Stimulated activated effector memory CD8-positive, alpha-beta T cell treated with anti-CD3 and anti-CD28 coated beads, Interleukin-12 subunit alpha, Interleukin-12 subunit beta, amount 100 ng/mL, for 72 hours (primary cell): ENCODE results near the gene MED25.

ENCODE experiments used
- ATAC-seq: fragments of 150-1000 bp; cut with Tn5 transposase; 2 replicates; pipeline ENCODE4 v1.10.0; 2021
- DNase-seq, 2 donors: peaks; one replicate each; pipeline ENCODE4 v3.0.0; 2021 to 2022; ENCODE audit warnings: low spot score in 2 of 2
- H3K27ac Mint-ChIP-seq: one replicate; pipeline ENCODE4 v1.8.0; 2022; ENCODE audit warnings: mild to moderate bottlenecking, mixed read lengths
- H3K36me3 Mint-ChIP-seq: one replicate; pipeline ENCODE4 v1.8.0; 2022; ENCODE audit warnings: mild to moderate bottlenecking, mixed read lengths
- H3K4me1 Mint-ChIP-seq: one replicate; pipeline ENCODE4 v1.8.0; 2022; ENCODE audit warnings: mixed read lengths
- H3K4me3 Mint-ChIP-seq: one replicate; pipeline ENCODE4 v1.8.0; 2022; ENCODE audit warnings: mild to moderate bottlenecking, mixed read lengths
- H3K9me3 Mint-ChIP-seq: one replicate; pipeline ENCODE4 v1.8.0; 2022; ENCODE audit warnings: mixed read lengths

Gene MED25

GRCh38 chr19:49853852-49854377, 35.8 kb downstream of the MED25 start:
- DNase-seq, result no peak
- H3K4me3 Mint-ChIP-seq, result no peak overlapping the region
- H3K9me3 Mint-ChIP-seq, result peaks cover 3% of the 10 kb centered on the region
- peak overlapping the region; percentile 45 for H3K27ac Mint-ChIP-seq
- H3K4me1 Mint-ChIP-seq, result peaks cover 34% of the 10 kb centered on the region
- peaks cover 66% of the 10 kb centered on the region for H3K36me3 Mint-ChIP-seq
- no peak for ATAC-seq

GRCh38 chr19:49854378-49855263, 36.5 kb downstream of the MED25 start:
- Mint-ChIP-seq H3K9me3 (no peaks in the 10 kb centered on the region), H3K27ac (peak overlapping the region; percentile 89), H3K4me3 (no peak overlapping the region), H3K4me1 (peaks cover 27% of the 10 kb centered on the region), H3K36me3 (peaks cover 73% of the 10 kb centered on the region)
- ATAC-seq (no peak), DNase-seq (peak in 1 of 2 donors; percentile 50)

- DNase-seq (no peak), ATAC-seq (no peak)
- Mint-ChIP-seq H3K27ac (peak overlapping the region; percentile 89), H3K4me1 (peaks cover 21% of the 10 kb centered on the region), H3K9me3 (no peaks in the 10 kb centered on the region), H3K4me3 (no peak overlapping the region), H3K36me3 (peaks cover 79% of the 10 kb centered on the region)
Measured at GRCh38 chr19:49855277-49855675, 37.2 kb downstream of the MED25 start.

- H3K9me3 Mint-ChIP-seq, result no peaks in the 10 kb centered on the region
- H3K36me3 Mint-ChIP-seq, result peaks cover 86% of the 10 kb centered on the region
- DNase-seq (peak in 1 of 2 donors; percentile 50), ATAC-seq (no peak)
- peak overlapping the region; percentile 89 for H3K27ac Mint-ChIP-seq
- H3K4me3 Mint-ChIP-seq, result no peak overlapping the region
- H3K4me1 Mint-ChIP-seq, result peaks cover 19% of the 10 kb centered on the region
Measured at GRCh38 chr19:49855676-49856573, 37.8 kb downstream of the MED25 start.

- Mint-ChIP-seq H3K4me3 (no peak overlapping the region), H3K9me3 (no peaks in the 10 kb centered on the region), H3K27ac (peak overlapping the region; percentile 89), H3K36me3 (peaks cover 93% of the 10 kb centered on the region), H3K4me1 (peaks cover 19% of the 10 kb centered on the region)
- DNase-seq, result no peak
- ATAC-seq, result no peak
Measured at GRCh38 chr19:49856574-49857021, 38.5 kb downstream of the MED25 start.

GRCh38 chr19:49857061-49857837, 39.2 kb downstream of the MED25 start:
- peaks cover 94% of the 10 kb centered on the region for H3K36me3 Mint-ChIP-seq
- no peak for ATAC-seq
- H3K4me3 Mint-ChIP-seq, result no peak overlapping the region
- H3K9me3 Mint-ChIP-seq, result no peaks in the 10 kb centered on the region
- DNase-seq, result no peak
- H3K27ac Mint-ChIP-seq, result peak overlapping the region; percentile 89
- H3K4me1 Mint-ChIP-seq, result peaks cover 15% of the 10 kb centered on the region

GRCh38 chr19:49857838-49858087, 39.7 kb downstream of the MED25 start:
- no peak for ATAC-seq

GRCh38 chr19:49858088-49858985, 40.2 kb downstream of the MED25 start:
- ATAC-seq, result no peak
- Mint-ChIP-seq H3K4me3 (no peak overlapping the region), H3K9me3 (no peaks in the 10 kb centered on the region), H3K27ac (peak overlapping the region; percentile 61), H3K36me3 (peaks cover 97% of the 10 kb centered on the region), H3K4me1 (peaks cover 12% of the 10 kb centered on the region)
- no peak for DNase-seq

More at GRCh38 chr19:49857838-49858087, 39.7 kb downstream of the MED25 start:
- no peak for DNase-seq
- Mint-ChIP-seq H3K4me3 (no peak overlapping the region), H3K4me1 (peaks cover 10% of the 10 kb centered on the region), H3K9me3 (no peaks in the 10 kb centered on the region), H3K27ac (peak overlapping the region; percentile 61), H3K36me3 (peaks cover 93% of the 10 kb centered on the region)

- Mint-ChIP-seq H3K27ac (no peak overlapping the region), H3K9me3 (no peaks in the 10 kb centered on the region), H3K4me3 (no peak overlapping the region), H3K36me3 (peaks cover 97% of the 10 kb centered on the region), H3K4me1 (peaks cover 14% of the 10 kb centered on the region)
- no peak for DNase-seq
- no peak for ATAC-seq
Measured at GRCh38 chr19:49859682-49860335, 41.7 kb downstream of the MED25 start.

- H3K36me3 Mint-ChIP-seq, result peaks cover 97% of the 10 kb centered on the region
- no peak for ATAC-seq
- no peaks in the 10 kb centered on the region for H3K9me3 Mint-ChIP-seq
- H3K27ac Mint-ChIP-seq, result peak overlapping the region; percentile 63
- H3K4me1 Mint-ChIP-seq, result peaks cover 8% of the 10 kb centered on the region
- no peak overlapping the region for H3K4me3 Mint-ChIP-seq
- DNase-seq, result no peak
Measured at GRCh38 chr19:49860336-49861102, 42.4 kb downstream of the MED25 start.

- no peak for ATAC-seq
- DNase-seq, result no peak
- peaks cover 6% of the 10 kb centered on the region for H3K4me1 Mint-ChIP-seq
- H3K9me3 Mint-ChIP-seq, result no peaks in the 10 kb centered on the region
- no peak overlapping the region for H3K4me3 Mint-ChIP-seq
- H3K36me3 Mint-ChIP-seq, result peaks cover 97% of the 10 kb centered on the region
- H3K27ac Mint-ChIP-seq, result peak overlapping the region; percentile 63
Measured at GRCh38 chr19:49861107-49861506, 43.0 kb downstream of the MED25 start.

- Mint-ChIP-seq H3K36me3 (peaks cover 97% of the 10 kb centered on the region), H3K27ac (no peak overlapping the region), H3K4me1 (peaks cover 6% of the 10 kb centered on the region)
Measured at GRCh38 chr19:49861541-49862378, 43.7 kb downstream of the MED25 start.

More at GRCh38 chr19:49861541-49862378, 43.7 kb downstream of the MED25 start:
- Mint-ChIP-seq H3K4me3 (no peak overlapping the region), H3K9me3 (no peaks in the 10 kb centered on the region)
- no peak for DNase-seq
- no peak for ATAC-seq
